HL-60/S4 treated with phorbol 12-myristate 13-acetate at 8.2 ng/mL for 4 days and 3 days (cell line): ENCODE results near the gene ST3GAL4.
"Not testable (repeated sequence)": the region's sequence is repeated elsewhere in the genome, so short reads cannot be mapped to it uniquely, and the experiment has no call there.

ENCODE experiments used
- in situ Hi-C: fragments of 300-500 bp; cut with MboI; formaldehyde crosslinking; loops from 2 replicates; pipeline ENCODE4 v1.15.0; 2022; ENCODE audit warnings: low sequenced_read_pairs

The ST3GAL4 gene

GRCh38 chr11:126345283-126345682 lies 10.2 kb upstream of the ST3GAL4 start:
- in situ Hi-C loops = no loop called here

- in situ Hi-C loops = no loop called here
Observed at GRCh38 chr11:126345759-126346585, 9.5 kb upstream of the ST3GAL4 start.

- in situ Hi-C loops = no loop called here
Observed at GRCh38 chr11:126346586-126346940, 8.9 kb upstream of the ST3GAL4 start.

- in situ Hi-C loops = not testable (repeated sequence)
Observed at GRCh38 chr11:126346946-126347345, 8.5 kb upstream of the ST3GAL4 start.

- in situ Hi-C loops = no loop called here
Observed at GRCh38 chr11:126347751-126348668, 7.5 kb upstream of the ST3GAL4 start.

- in situ Hi-C loops = no loop called here
Observed at GRCh38 chr11:126348806-126349582, 6.5 kb upstream of the ST3GAL4 start.

- in situ Hi-C loops = no loop called here
Observed at GRCh38 chr11:126350836-126351235, 4.7 kb upstream of the ST3GAL4 start.

- in situ Hi-C loops = no loop called here
Observed at GRCh38 chr11:126352163-126352562, 3.3 kb upstream of the ST3GAL4 start.

GRCh38 chr11:126352934-126353801 lies 2.3 kb upstream of the ST3GAL4 start:
- in situ Hi-C loops = no loop called here

- in situ Hi-C loops = no loop called here
Observed at GRCh38 chr11:126354631-126355323, 709 bp upstream of the ST3GAL4 start.

- in situ Hi-C loops = no loop called here
Observed at GRCh38 chr11:126355926-126356897, 726 bp downstream of the ST3GAL4 start.

- in situ Hi-C loops = no loop called here
Observed at GRCh38 chr11:126357055-126357962, 1.8 kb downstream of the ST3GAL4 start.

GRCh38 chr11:126357969-126358762 lies 2.7 kb downstream of the ST3GAL4 start:
- in situ Hi-C loops = no loop called here

- in situ Hi-C loops = no loop called here
Observed at GRCh38 chr11:126358763-126359160, 3.3 kb downstream of the ST3GAL4 start.

GRCh38 chr11:126359431-126360048 lies 4.1 kb downstream of the ST3GAL4 start:
- in situ Hi-C loops = no loop called here

GRCh38 chr11:126360049-126360446 lies 4.6 kb downstream of the ST3GAL4 start:
- in situ Hi-C loops = no loop called here
